Liver (tissue), 9 donors: Measurements from ENCODE around the gene MAN2A1. TPM values are rescaled to one million over a fixed set of nuclear protein-coding genes. Genes with fewer than 3 reads are reported as not detected.

Experiments used
- DNase-seq: peaks from one replicate; pipeline ENCODE4 v3.0.0-alpha.2; 2017; ENCODE audit warnings: low spot score
- H3K27ac ChIP-seq, 2 donors: one replicate each; pipeline ENCODE4 v1.7.0; 2013; ENCODE audit warnings: inconsistent platforms in 2 of 2, low read length in 2 of 2, control low read depth in 1 of 2, low read depth in 1 of 2, mild to moderate bottlenecking in 1 of 2
- H3K27me3 ChIP-seq, 4 donors: one replicate each; pipeline versions ENCODE4 v1.6.1 to v1.7.0; 2013; ENCODE audit warnings: low read length in 3 of 4, inconsistent platforms in 1 of 4, mild to moderate bottlenecking in 1 of 4, moderate library complexity in 1 of 4; ENCODE audit not compliant: control insufficient read depth in 4 of 4, insufficient read depth in 4 of 4
- H3K36me3 ChIP-seq, 4 donors: one replicate each; pipeline versions ENCODE4 v1.6.1 to v1.7.0; 2013; ENCODE audit warnings: low read length in 3 of 4, mild to moderate bottlenecking in 3 of 4, low read depth in 1 of 4, moderate library complexity in 1 of 4; ENCODE audit not compliant: control insufficient read depth in 4 of 4, insufficient read depth in 3 of 4
- H3K4me1 ChIP-seq, 4 donors: one replicate each; pipeline versions ENCODE4 v1.6.1 to v1.7.0; 2013; ENCODE audit warnings: low read length in 3 of 4, mild to moderate bottlenecking in 3 of 4, moderate library complexity in 1 of 4; ENCODE audit not compliant: control insufficient read depth in 4 of 4, insufficient read depth in 4 of 4
- H3K4me3 ChIP-seq, 3 donors: one replicate each; pipeline versions ENCODE4 v1.6.1 to v1.7.0; 2013; ENCODE audit warnings: low read length in 3 of 3, control low read depth in 1 of 3, low read depth in 1 of 3, mild to moderate bottlenecking in 1 of 3
- H3K9ac ChIP-seq, 2 donors: one replicate each; pipeline ENCODE4 v1.7.0; 2013; ENCODE audit warnings: low read length in 2 of 2, mild to moderate bottlenecking in 2 of 2, moderate library complexity in 2 of 2, control low read depth in 1 of 2, low read depth in 1 of 2
- H3K9me3 ChIP-seq, 4 donors: one replicate each; pipeline versions ENCODE4 v1.6.1 to v1.7.0; 2013; ENCODE audit warnings: low read length in 3 of 4; ENCODE audit not compliant: control insufficient read depth in 4 of 4
- EGR1 ChIP-seq, 2 donors: IDR thresholded peaks; 2 replicates each; pipeline ENCODE4 v1.6.1; 2016 to 2018; ENCODE audit warnings: antibody characterized with exemption in 2 of 2, low read depth in 2 of 2
- FOXA1 ChIP-seq: IDR thresholded peaks from 2 replicates; pipeline ENCODE4 v1.6.1; 2016; ENCODE audit warnings: antibody characterized with exemption
- FOXA2 ChIP-seq: IDR thresholded peaks from 2 replicates; pipeline ENCODE4 v1.6.1; 2016; ENCODE audit warnings: antibody characterized with exemption
- GABPA ChIP-seq, 2 donors: IDR thresholded peaks in 1 of 2; conservative IDR thresholded peaks in 1 of 2; 2 replicates each; pipeline ENCODE4 v1.6.1; 2016; ENCODE audit warnings: antibody characterized with exemption in 2 of 2, mild to moderate bottlenecking in 1 of 2, moderate library complexity in 1 of 2
- HNF4A ChIP-seq, 2 donors: conservative IDR thresholded peaks; 2 replicates each; pipeline ENCODE4 v1.6.1; 2016; ENCODE audit warnings: antibody characterized with exemption in 2 of 2, mild to moderate bottlenecking in 2 of 2
- HNF4G ChIP-seq: IDR thresholded peaks from 2 replicates; pipeline ENCODE4 v1.6.1; 2016; ENCODE audit warnings: antibody characterized with exemption
- JUND ChIP-seq, 2 donors: IDR thresholded peaks; 2 replicates each; pipeline ENCODE4 v1.6.1; 2016; ENCODE audit warnings: antibody characterized with exemption in 2 of 2
- NR2F2 ChIP-seq: IDR thresholded peaks from 2 replicates; pipeline ENCODE4 v1.6.1; 2016; ENCODE audit warnings: antibody characterized with exemption
- RAD21 ChIP-seq, 2 donors: IDR thresholded peaks; 2 replicates each; pipeline ENCODE4 v1.6.1; 2016; ENCODE audit warnings: antibody characterized with exemption in 2 of 2, mild to moderate bottlenecking in 2 of 2
- SP1 ChIP-seq: IDR thresholded peaks from 2 replicates; pipeline ENCODE4 v1.6.1; 2018; ENCODE audit warnings: antibody characterized with exemption, mild to moderate bottlenecking
- TAF1 ChIP-seq: conservative IDR thresholded peaks from 2 replicates; pipeline ENCODE4 v1.6.1; 2016; ENCODE audit warnings: antibody characterized with exemption, mild to moderate bottlenecking
- YY1 ChIP-seq: IDR thresholded peaks from 2 replicates; pipeline ENCODE4 v1.6.1; 2016; ENCODE audit warnings: antibody characterized with exemption, mild to moderate bottlenecking
- WGBS: extraction: QIAGEN DNeasy Blood & Tissue Kit; methylation state at CpG from one replicate; pipeline ENCODE4 v1.1.7; 2013; 5-methylcytosine and 5-hydroxymethylcytosine counted together
- polyA plus RNA-seq, 2 donors: library from polyadenylated mRNA; stranded (reverse) in 1 of 2; unstranded in 1 of 2; fragments of 200-250 nt in 1 of 2; fragments of >200 nt in 1 of 2; fragmentation: Nextera tagmentation in 1 of 2; extraction: Ambion mirVana in 1 of 2; gene quantifications; one replicate each; pipeline versions ENCODE4 v1.2.1 to v1.2.3, GENCODE V29; 2013 to 2015
- total RNA-seq, 2 donors: library from RNA; depleted of rRNA; stranded (reverse); fragments of >200 nt; gene quantifications; one replicate each; pipeline ENCODE4 v1.2.3, GENCODE V29; 2014
- TF ChIP-seq, protein P1 (sequence below): IDR thresholded peaks from 2 replicates; pipeline ENCODE4 v1.6.1; 2016; ENCODE audit warnings: antibody characterized with exemption, mild to moderate bottlenecking
- TF ChIP-seq, protein P2 (sequence below): IDR thresholded peaks from 2 replicates; pipeline ENCODE4 v1.6.1; 2016; ENCODE audit warnings: antibody characterized with exemption
- TF ChIP-seq, protein P3 (sequence below): IDR thresholded peaks from 2 replicates; pipeline ENCODE4 v1.6.1; 2016; ENCODE audit warnings: antibody characterized with exemption
- TF ChIP-seq, protein P4 (sequence below): IDR thresholded peaks from 2 replicates; pipeline ENCODE4 v1.6.1; 2016; ENCODE audit warnings: antibody characterized with exemption
- TF ChIP-seq, protein P5 (sequence below): fragments of 150-350 bp; IDR thresholded peaks from 2 replicates; pipeline ENCODE4 v1.5.1; 2017; ENCODE audit warnings: improper control_type of control experiment, low read depth, low read length; ENCODE audit not compliant: missing input control
- donor health status: healthy.
- donor health status: healthy.
- donor health status: healthy.
- donor health status: healthy.
- donor health status: healthy.

Gene MAN2A1
- total and polyA plus RNA-seq, 4 donors: 21.4 to 82.8 (median 47.3) TPM

DNA sequence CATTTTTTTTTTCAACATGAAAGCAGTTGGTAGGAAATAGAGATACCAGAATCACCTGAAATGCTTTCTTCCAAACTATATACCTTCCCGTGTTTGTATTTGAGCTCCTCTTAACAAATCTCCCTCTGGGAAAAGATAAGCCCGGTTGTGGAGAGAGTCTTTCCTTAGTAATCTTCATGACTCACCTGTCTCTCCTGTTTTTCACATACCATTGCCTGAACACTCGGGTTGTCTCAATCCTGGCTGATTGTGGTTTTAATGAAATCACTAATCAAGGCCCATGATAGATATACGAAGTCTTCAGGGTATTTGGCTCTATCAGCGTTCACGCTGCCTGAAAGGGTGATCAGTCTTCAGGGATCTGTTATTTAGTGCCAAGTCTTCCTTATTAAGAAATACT is 136.7 kb downstream of the MAN2A1 start:
- H3K36me3 ChIP-seq: peaks cover 2 to 29% (median 16%) of the 10 kb centered on the region in 4 donors
- peaks cover 0 to 2% (median 0%) of the 10 kb centered on the region in 4 donors for H3K4me1 ChIP-seq
- WGBS: 92% methylated on average over 6 of the region's 6 CpGs
- no peak overlapping the region for H3K4me3 ChIP-seq
- H3K27me3 ChIP-seq: no peaks in the 10 kb centered on the region
- no peak overlapping the region for H3K9ac ChIP-seq
- DNase-seq: no peak
- no peak overlapping the region for H3K27ac ChIP-seq
- H3K9me3 ChIP-seq: no peaks in the 10 kb centered on the region
- TF ChIP-seq FOXA1 (no peak), GABPA (IDR thresholded peaks at IDR 0.05 in 1 of 2, conservative IDR thresholded peaks at IDR 0.05 in 1 of 2) (no peak), RAD21 (IDR thresholded peaks at IDR 0.05) (no peak), SP1 (no peak), TAF1 (no peak), JUND (IDR thresholded peaks at IDR 0.05) (no peak)
- TF ChIP-seq, protein P1, sequence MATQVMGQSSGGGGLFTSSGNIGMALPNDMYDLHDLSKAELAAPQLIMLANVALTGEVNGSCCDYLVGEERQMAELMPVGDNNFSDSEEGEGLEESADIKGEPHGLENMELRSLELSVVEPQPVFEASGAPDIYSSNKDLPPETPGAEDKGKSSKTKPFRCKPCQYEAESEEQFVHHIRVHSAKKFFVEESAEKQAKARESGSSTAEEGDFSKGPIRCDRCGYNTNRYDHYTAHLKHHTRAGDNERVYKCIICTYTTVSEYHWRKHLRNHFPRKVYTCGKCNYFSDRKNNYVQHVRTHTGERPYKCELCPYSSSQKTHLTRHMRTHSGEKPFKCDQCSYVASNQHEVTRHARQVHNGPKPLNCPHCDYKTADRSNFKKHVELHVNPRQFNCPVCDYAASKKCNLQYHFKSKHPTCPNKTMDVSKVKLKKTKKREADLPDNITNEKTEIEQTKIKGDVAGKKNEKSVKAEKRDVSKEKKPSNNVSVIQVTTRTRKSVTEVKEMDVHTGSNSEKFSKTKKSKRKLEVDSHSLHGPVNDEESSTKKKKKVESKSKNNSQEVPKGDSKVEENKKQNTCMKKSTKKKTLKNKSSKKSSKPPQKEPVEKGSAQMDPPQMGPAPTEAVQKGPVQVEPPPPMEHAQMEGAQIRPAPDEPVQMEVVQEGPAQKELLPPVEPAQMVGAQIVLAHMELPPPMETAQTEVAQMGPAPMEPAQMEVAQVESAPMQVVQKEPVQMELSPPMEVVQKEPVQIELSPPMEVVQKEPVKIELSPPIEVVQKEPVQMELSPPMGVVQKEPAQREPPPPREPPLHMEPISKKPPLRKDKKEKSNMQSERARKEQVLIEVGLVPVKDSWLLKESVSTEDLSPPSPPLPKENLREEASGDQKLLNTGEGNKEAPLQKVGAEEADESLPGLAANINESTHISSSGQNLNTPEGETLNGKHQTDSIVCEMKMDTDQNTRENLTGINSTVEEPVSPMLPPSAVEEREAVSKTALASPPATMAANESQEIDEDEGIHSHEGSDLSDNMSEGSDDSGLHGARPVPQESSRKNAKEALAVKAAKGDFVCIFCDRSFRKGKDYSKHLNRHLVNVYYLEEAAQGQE: no peak
- TF ChIP-seq, protein P2, sequence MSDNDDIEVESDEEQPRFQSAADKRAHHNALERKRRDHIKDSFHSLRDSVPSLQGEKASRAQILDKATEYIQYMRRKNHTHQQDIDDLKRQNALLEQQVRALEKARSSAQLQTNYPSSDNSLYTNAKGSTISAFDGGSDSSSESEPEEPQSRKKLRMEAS: no peak
- TF ChIP-seq, protein P3, sequence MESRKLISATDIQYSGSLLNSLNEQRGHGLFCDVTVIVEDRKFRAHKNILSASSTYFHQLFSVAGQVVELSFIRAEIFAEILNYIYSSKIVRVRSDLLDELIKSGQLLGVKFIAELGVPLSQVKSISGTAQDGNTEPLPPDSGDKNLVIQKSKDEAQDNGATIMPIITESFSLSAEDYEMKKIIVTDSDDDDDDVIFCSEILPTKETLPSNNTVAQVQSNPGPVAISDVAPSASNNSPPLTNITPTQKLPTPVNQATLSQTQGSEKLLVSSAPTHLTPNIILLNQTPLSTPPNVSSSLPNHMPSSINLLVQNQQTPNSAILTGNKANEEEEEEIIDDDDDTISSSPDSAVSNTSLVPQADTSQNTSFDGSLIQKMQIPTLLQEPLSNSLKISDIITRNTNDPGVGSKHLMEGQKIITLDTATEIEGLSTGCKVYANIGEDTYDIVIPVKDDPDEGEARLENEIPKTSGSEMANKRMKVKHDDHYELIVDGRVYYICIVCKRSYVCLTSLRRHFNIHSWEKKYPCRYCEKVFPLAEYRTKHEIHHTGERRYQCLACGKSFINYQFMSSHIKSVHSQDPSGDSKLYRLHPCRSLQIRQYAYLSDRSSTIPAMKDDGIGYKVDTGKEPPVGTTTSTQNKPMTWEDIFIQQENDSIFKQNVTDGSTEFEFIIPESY: no peak

DNA sequence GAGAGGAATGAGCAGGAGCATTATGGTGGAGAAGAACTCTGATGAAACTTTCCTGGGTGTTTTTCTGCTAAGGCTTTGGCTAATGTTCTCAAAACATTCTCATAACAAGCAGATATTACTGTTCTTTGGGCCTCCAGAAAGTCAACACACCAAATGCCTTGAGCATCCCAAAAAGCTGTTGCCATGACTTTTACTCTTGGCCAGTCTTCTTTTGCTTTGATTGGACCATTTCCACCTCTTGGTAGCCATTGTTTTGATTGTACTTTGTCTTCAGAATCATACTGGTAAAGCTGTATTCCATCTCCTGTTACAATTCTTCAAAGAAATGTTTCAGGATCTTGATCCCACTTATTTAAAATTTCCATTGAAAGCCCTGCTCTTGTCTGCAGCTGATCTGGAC is 139.6 kb downstream of the MAN2A1 start:
- H3K27me3 ChIP-seq: no peaks in the 10 kb centered on the region
- H3K27ac ChIP-seq: no peak overlapping the region
- H3K9me3 ChIP-seq: no peaks in the 10 kb centered on the region
- DNase-seq: no peak
- no peak overlapping the region for H3K9ac ChIP-seq
- no peak overlapping the region for H3K4me3 ChIP-seq
- TF ChIP-seq NR2F2 (no peak), FOXA2 (no peak), YY1 (no peak), RAD21 (IDR thresholded peaks at IDR 0.05) (no peak), FOXA1 (no peak), HNF4A (conservative IDR thresholded peaks at IDR 0.05) (no peak), EGR1 (IDR thresholded peaks at IDR 0.05; ENCODE audit: low read depth in 2 of 2) (no peak), SP1 (no peak), HNF4G (no peak), TAF1 (no peak)
- TF ChIP-seq, protein P4, sequence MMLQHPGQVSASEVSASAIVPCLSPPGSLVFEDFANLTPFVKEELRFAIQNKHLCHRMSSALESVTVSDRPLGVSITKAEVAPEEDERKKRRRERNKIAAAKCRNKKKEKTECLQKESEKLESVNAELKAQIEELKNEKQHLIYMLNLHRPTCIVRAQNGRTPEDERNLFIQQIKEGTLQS: no peak
- TF ChIP-seq, protein P5, sequence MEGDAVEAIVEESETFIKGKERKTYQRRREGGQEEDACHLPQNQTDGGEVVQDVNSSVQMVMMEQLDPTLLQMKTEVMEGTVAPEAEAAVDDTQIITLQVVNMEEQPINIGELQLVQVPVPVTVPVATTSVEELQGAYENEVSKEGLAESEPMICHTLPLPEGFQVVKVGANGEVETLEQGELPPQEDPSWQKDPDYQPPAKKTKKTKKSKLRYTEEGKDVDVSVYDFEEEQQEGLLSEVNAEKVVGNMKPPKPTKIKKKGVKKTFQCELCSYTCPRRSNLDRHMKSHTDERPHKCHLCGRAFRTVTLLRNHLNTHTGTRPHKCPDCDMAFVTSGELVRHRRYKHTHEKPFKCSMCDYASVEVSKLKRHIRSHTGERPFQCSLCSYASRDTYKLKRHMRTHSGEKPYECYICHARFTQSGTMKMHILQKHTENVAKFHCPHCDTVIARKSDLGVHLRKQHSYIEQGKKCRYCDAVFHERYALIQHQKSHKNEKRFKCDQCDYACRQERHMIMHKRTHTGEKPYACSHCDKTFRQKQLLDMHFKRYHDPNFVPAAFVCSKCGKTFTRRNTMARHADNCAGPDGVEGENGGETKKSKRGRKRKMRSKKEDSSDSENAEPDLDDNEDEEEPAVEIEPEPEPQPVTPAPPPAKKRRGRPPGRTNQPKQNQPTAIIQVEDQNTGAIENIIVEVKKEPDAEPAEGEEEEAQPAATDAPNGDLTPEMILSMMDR: no peak
- TF ChIP-seq, protein P1: no peak
- TF ChIP-seq, protein P2: no peak
- peaks cover 0 to 2% (median 0%) of the 10 kb centered on the region in 4 donors for H3K4me1 ChIP-seq
- peaks cover 2 to 22% (median 13%) of the 10 kb centered on the region in 4 donors for H3K36me3 ChIP-seq
